GM10248 (cell line): ENCODE measurements around the gene OR10H2.

Experiments used
- CTCF ChIA-PET: fragments of 300-600 bp; sonication (Branson Sonifier 250); formaldehyde crosslinking; extraction: SDS; loops from one replicate; lab custom pipeline; 2021; ENCODE audit warnings: antibody characterized with exemption; lab: Yijun Ruan, JAX
- POLR2A ChIA-PET: fragments of 350-650 bp; sonication (Branson Sonifier 250); formaldehyde crosslinking; extraction: SDS; loops from one replicate; lab custom pipeline; 2020; ENCODE audit warnings: antibody characterized with exemption; lab: Yijun Ruan, JAX
- DNase-seq: peaks from one replicate; pipeline ENCODE4 v3.0.0; 2012; ENCODE audit errors: extremely low spot score
- CTCF ChIP-seq: IDR thresholded peaks from 2 replicates; pipeline ENCODE4 v1.5.1; 2012; ENCODE audit warnings: mild to moderate bottlenecking, low read depth; ENCODE audit errors: extremely low read depth, missing control alignments, control extremely low read depth

OR10H2 gene

GRCh38 chr19:15701757-15702533 lies 25.9 kb upstream of the OR10H2 start:
- no peak for TF ChIP-seq CTCF
- ChIA-PET CTCF (interaction anchor here (1.2 kb wide), 1 partner anchor 10 kb away, joined by 3 read pairs; no protein-coding TSS in a partner anchor), POLR2A (no interaction called here)
- DNase-seq, result no peak

GRCh38 chr19:15702534-15702930 lies 25.3 kb upstream of the OR10H2 start:
- ChIA-PET POLR2A (no interaction called here), CTCF (no interaction called here)
- no peak for DNase-seq
- TF ChIP-seq CTCF, result no peak

GRCh38 chr19:15714638-15715037 lies 13.2 kb upstream of the OR10H2 start:
- ChIA-PET POLR2A (no interaction called here), CTCF (no interaction called here)
- no peak for DNase-seq
- TF ChIP-seq CTCF, result no peak

- ChIA-PET CTCF (no interaction called here), POLR2A (no interaction called here)
- no peak for TF ChIP-seq CTCF
- no peak for DNase-seq
Measured at GRCh38 chr19:15715642-15716041, 12.2 kb upstream of the OR10H2 start.

- no peak for TF ChIP-seq CTCF
- POLR2A ChIA-PET, result no interaction called here
- CTCF ChIA-PET, result no interaction called here
- no peak for DNase-seq
Measured at GRCh38 chr19:15717809-15718208, 10.0 kb upstream of the OR10H2 start.

- POLR2A ChIA-PET, result no interaction called here
- CTCF ChIA-PET, result no interaction called here
- DNase-seq, result no peak
- no peak for TF ChIP-seq CTCF
Measured at GRCh38 chr19:15721268-15721667, 6.6 kb upstream of the OR10H2 start.
